ENCODE measurements around the gene IQGAP3. TPM values are rescaled to one million over a fixed set of nuclear protein-coding genes. Genes with fewer than 3 reads are reported as not detected.

The IQGAP3 gene
- total RNA-seq, 2 donors from 2014 or later: 13.6 to 57.9 TPM

GRCh38 chr1:156550346-156550745 lies 22.0 kb downstream of the IQGAP3 start:
- H3K9ac ChIP-seq (ENCODE audit: low read depth in 2 of 2, low read length in 2 of 2): no peak overlapping the region
- TF ChIP-seq, protein P1, sequence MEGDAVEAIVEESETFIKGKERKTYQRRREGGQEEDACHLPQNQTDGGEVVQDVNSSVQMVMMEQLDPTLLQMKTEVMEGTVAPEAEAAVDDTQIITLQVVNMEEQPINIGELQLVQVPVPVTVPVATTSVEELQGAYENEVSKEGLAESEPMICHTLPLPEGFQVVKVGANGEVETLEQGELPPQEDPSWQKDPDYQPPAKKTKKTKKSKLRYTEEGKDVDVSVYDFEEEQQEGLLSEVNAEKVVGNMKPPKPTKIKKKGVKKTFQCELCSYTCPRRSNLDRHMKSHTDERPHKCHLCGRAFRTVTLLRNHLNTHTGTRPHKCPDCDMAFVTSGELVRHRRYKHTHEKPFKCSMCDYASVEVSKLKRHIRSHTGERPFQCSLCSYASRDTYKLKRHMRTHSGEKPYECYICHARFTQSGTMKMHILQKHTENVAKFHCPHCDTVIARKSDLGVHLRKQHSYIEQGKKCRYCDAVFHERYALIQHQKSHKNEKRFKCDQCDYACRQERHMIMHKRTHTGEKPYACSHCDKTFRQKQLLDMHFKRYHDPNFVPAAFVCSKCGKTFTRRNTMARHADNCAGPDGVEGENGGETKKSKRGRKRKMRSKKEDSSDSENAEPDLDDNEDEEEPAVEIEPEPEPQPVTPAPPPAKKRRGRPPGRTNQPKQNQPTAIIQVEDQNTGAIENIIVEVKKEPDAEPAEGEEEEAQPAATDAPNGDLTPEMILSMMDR (IDR thresholded peaks at IDR 0.05): no peak
- no peak overlapping the region for H3K4me3 ChIP-seq
- no peaks in the 10 kb centered on the region for H3K9me3 ChIP-seq
- no peaks in the 10 kb centered on the region for H3K36me3 ChIP-seq
- no peaks in the 10 kb centered on the region for H3K27me3 ChIP-seq
- intact Hi-C loops (cut with DNase I): no loop called here
- no peak for DNase-seq
- H3K4me1 ChIP-seq: no peaks in the 10 kb centered on the region
- no peak overlapping the region for H3K27ac ChIP-seq

- no peaks in the 10 kb centered on the region for H3K36me3 ChIP-seq
- H3K4me1 ChIP-seq: no peaks in the 10 kb centered on the region
- intact Hi-C loops (cut with DNase I): no loop called here
- TF ChIP-seq, protein P1 (IDR thresholded peaks at IDR 0.05): no peak
- no peaks in the 10 kb centered on the region for H3K9me3 ChIP-seq
- DNase-seq: no peak
- no peak overlapping the region for H3K4me3 ChIP-seq
- no peaks in the 10 kb centered on the region for H3K27me3 ChIP-seq
- no peak overlapping the region for H3K9ac ChIP-seq (ENCODE audit: low read depth in 2 of 2, low read length in 2 of 2)
- no peak overlapping the region for H3K27ac ChIP-seq
Measured at GRCh38 chr1:156549831-156550230, 22.5 kb downstream of the IQGAP3 start.

GRCh38 chr1:156549390-156549789 lies 23.0 kb downstream of the IQGAP3 start:
- TF ChIP-seq, protein P1 (IDR thresholded peaks at IDR 0.05): no peak
- Histone ChIP-seq H3K4me1 (no peaks in the 10 kb centered on the region), H3K27me3 (no peaks in the 10 kb centered on the region), H3K27ac (no peak overlapping the region), H3K9me3 (no peaks in the 10 kb centered on the region), H3K9ac (ENCODE audit: low read depth in 2 of 2, low read length in 2 of 2) (no peak overlapping the region), H3K4me3 (no peak overlapping the region), H3K36me3 (no peaks in the 10 kb centered on the region)
- no peak for DNase-seq
- intact Hi-C loops (cut with DNase I): no loop called here

DNA sequence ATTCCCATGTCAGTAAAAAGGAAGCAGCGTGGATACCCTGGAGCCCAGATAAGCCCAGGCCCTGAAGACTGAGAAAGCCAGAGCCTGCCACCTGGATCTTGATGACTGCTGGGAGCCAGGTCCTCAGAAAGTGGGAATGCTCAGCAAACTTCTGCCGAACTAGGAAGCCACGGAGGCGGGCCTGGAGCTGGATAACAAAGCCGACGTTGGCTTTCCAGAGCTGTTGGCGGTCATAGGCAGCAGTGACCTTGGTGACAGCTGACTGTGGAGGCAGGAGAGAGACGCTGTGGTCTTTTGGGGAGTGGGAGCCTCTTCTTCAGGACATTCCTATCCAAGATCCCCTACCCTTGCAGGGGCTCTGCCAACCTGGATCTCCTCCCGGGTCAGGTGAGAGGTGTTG lies 24.4 kb downstream of the IQGAP3 start:
- Histone ChIP-seq H3K27me3 (no peaks in the 10 kb centered on the region), H3K4me1 (no peaks in the 10 kb centered on the region), H3K36me3 (no peaks in the 10 kb centered on the region), H3K9me3 (no peaks in the 10 kb centered on the region), H3K27ac (no peak overlapping the region), H3K9ac (ENCODE audit: low read depth in 2 of 2, low read length in 2 of 2) (no peak overlapping the region), H3K4me3 (no peak overlapping the region)
- intact Hi-C loops (cut with DNase I): no loop called here
- TF ChIP-seq, protein P1 (IDR thresholded peaks at IDR 0.05): no peak
- no peak for DNase-seq

GRCh38 chr1:156547434-156547833 lies 24.9 kb downstream of the IQGAP3 start:
- H3K27ac ChIP-seq: no peak overlapping the region
- no peaks in the 10 kb centered on the region for H3K4me1 ChIP-seq
- no peak overlapping the region for H3K4me3 ChIP-seq
- no peak overlapping the region for H3K9ac ChIP-seq (ENCODE audit: low read depth in 2 of 2, low read length in 2 of 2)
- no peaks in the 10 kb centered on the region for H3K36me3 ChIP-seq
- TF ChIP-seq, protein P1 (IDR thresholded peaks at IDR 0.05): no peak
- intact Hi-C loops (cut with DNase I): no loop called here
- no peaks in the 10 kb centered on the region for H3K27me3 ChIP-seq
- H3K9me3 ChIP-seq: no peaks in the 10 kb centered on the region
- no peak for DNase-seq

- no peak for DNase-seq
- H3K27me3 ChIP-seq: no peaks in the 10 kb centered on the region
- intact Hi-C loops (cut with DNase I): no loop called here
- no peaks in the 10 kb centered on the region for H3K4me1 ChIP-seq
- no peaks in the 10 kb centered on the region for H3K36me3 ChIP-seq
- H3K4me3 ChIP-seq: no peak overlapping the region
- H3K9ac ChIP-seq (ENCODE audit: low read depth in 2 of 2, low read length in 2 of 2): no peak overlapping the region
- H3K27ac ChIP-seq: no peak overlapping the region
- TF ChIP-seq, protein P1 (IDR thresholded peaks at IDR 0.05): no peak
- H3K9me3 ChIP-seq: no peaks in the 10 kb centered on the region
Measured at GRCh38 chr1:156546267-156546666, 26.1 kb downstream of the IQGAP3 start.
